HL-60 (cell line): ENCODE measurements around the gene ZFTA.

Experiments used
- CTCF ChIP-seq: IDR thresholded peaks from one replicate; pipeline ENCODE4 v1.5.1; 2011; ENCODE audit warnings: low read length, control low read depth, inconsistent platforms; ENCODE audit not compliant: insufficient read depth
- POLR2AphosphoS5 ChIP-seq: IDR thresholded peaks from 2 replicates; pipeline ENCODE4 v1.6.1; 2012; ENCODE audit warnings: low read depth

GRCh38 chr11:63764679-63765647, 3.6 kb downstream of the ZFTA start:
- TF ChIP-seq CTCF (no peak), POLR2AphosphoS5 (no peak)
